Activated B cell treated with CpG ODN at 0.5 μM for 24 hours (primary cell): Measurements from ENCODE around the gene SASH1. TPM values are rescaled to one million over a fixed set of nuclear protein-coding genes. Genes with fewer than 3 reads are reported as not detected.

ENCODE experiments used
- ATAC-seq: fragments of 200-7000 bp; cut with Tn5 transposase; one replicate; pipeline ENCODE4 v1.10.0; 2021; ENCODE audit warnings: low read depth, mild to moderate bottlenecking, moderate library complexity
- CTCF ChIA-PET: fragments of 350-600 bp; sonication (Branson Sonifier 250); formaldehyde crosslinking; loops from one replicate; lab custom pipeline; 2021; ENCODE audit warnings: antibody characterized with exemption; lab: Charles Lee
- POLR2A ChIA-PET: fragments of 350-600 bp; sonication (Branson Sonifier 250); formaldehyde crosslinking; loops from one replicate; lab custom pipeline; 2021; ENCODE audit warnings: antibody characterized with exemption; lab: Charles Lee
- DNase-seq: peaks from one replicate; pipeline ENCODE4 v3.0.0; 2022
- H3K27ac Mint-ChIP-seq: one replicate; pipeline ENCODE4 v1.8.0; 2020; ENCODE audit warnings: mixed read lengths
- H3K27me3 Mint-ChIP-seq: one replicate; pipeline ENCODE4 v1.8.0; 2021; ENCODE audit warnings: mixed read lengths
- H3K36me3 Mint-ChIP-seq: one replicate; pipeline ENCODE4 v1.8.0; 2021; ENCODE audit warnings: low read depth, mixed read lengths
- H3K4me1 Mint-ChIP-seq: one replicate; pipeline ENCODE4 v1.8.0; 2021; ENCODE audit warnings: mixed read lengths
- H3K4me3 Mint-ChIP-seq: one replicate; pipeline ENCODE4 v1.8.0; 2020; ENCODE audit warnings: mild to moderate bottlenecking, mixed read lengths
- H3K9me3 Mint-ChIP-seq: one replicate; pipeline ENCODE4 v1.8.0; 2020; ENCODE audit warnings: mixed read lengths
- CTCF ChIP-seq: fragments of 200-600 bp; IDR thresholded peaks from one replicate; pipeline ENCODE4 v1.8.0; 2022; ENCODE audit warnings: antibody characterized with exemption, mild to moderate bottlenecking
- intact Hi-C: fragments of 100-400 bp; cut with micrococcal nuclease; formaldehyde crosslinking; loops from one replicate; pipeline ENCODE4 v1.15.1; 2024
- total RNA-seq: library from RNA; stranded (reverse); gene quantifications from 2 replicates; pipeline ENCODE4 v1.2.3, GENCODE V29; 2022

Gene SASH1
- total RNA-seq, 1 donor from 2014 or later = 0.49 TPM

- intact Hi-C loops = no loop called here
- no peak for TF ChIP-seq CTCF
- Mint-ChIP-seq H3K36me3 (no peaks in the 10 kb centered on the region), H3K4me3 (no peak overlapping the region), H3K27me3 (peaks cover 5% of the 10 kb centered on the region), H3K4me1 (no peaks in the 10 kb centered on the region), H3K27ac (no peak overlapping the region), H3K9me3 (no peaks in the 10 kb centered on the region)
- no peak for ATAC-seq
- ChIA-PET CTCF (no interaction called here), POLR2A (interaction anchor here (0.6 kb wide), 1 partner anchor 491 kb away, joined by 3 read pairs; no protein-coding TSS in a partner anchor)
- DNase-seq = no peak
Observed at GRCh38 chr6:148309301-148309700, 33.3 kb upstream of the SASH1 start.

- H3K4me3 Mint-ChIP-seq = no peak overlapping the region
- ATAC-seq (no peak), DNase-seq (no peak)
- no peaks in the 10 kb centered on the region for H3K4me1 Mint-ChIP-seq
- H3K36me3 Mint-ChIP-seq = no peaks in the 10 kb centered on the region
- H3K27me3 Mint-ChIP-seq = peaks cover 5% of the 10 kb centered on the region
- TF ChIP-seq CTCF = no peak
- intact Hi-C loops = no loop called here
- ChIA-PET POLR2A (no interaction called here), CTCF (no interaction called here)
- H3K9me3 Mint-ChIP-seq = no peaks in the 10 kb centered on the region
- no peak overlapping the region for H3K27ac Mint-ChIP-seq
Observed at GRCh38 chr6:148311966-148312669, 30.5 kb upstream of the SASH1 start.

GRCh38 chr6:148313488-148313887 lies 29.1 kb upstream of the SASH1 start:
- no peaks in the 10 kb centered on the region for H3K9me3 Mint-ChIP-seq
- ATAC-seq (no peak), DNase-seq (no peak)
- TF ChIP-seq CTCF = no peak
- peaks cover 5% of the 10 kb centered on the region for H3K27me3 Mint-ChIP-seq
- intact Hi-C loops = no loop called here
- H3K36me3 Mint-ChIP-seq = no peaks in the 10 kb centered on the region
- ChIA-PET CTCF (no interaction called here), POLR2A (no interaction called here)
- no peak overlapping the region for H3K4me3 Mint-ChIP-seq
- no peak overlapping the region for H3K27ac Mint-ChIP-seq
- H3K4me1 Mint-ChIP-seq = no peaks in the 10 kb centered on the region

GRCh38 chr6:148316308-148316707 lies 26.3 kb upstream of the SASH1 start:
- H3K36me3 Mint-ChIP-seq = no peaks in the 10 kb centered on the region
- intact Hi-C loops = no loop called here
- no peak overlapping the region for H3K27ac Mint-ChIP-seq
- TF ChIP-seq CTCF = no peak
- no peaks in the 10 kb centered on the region for H3K4me1 Mint-ChIP-seq
- DNase-seq (no peak), ATAC-seq (no peak)
- H3K9me3 Mint-ChIP-seq = no peaks in the 10 kb centered on the region
- peaks cover 3% of the 10 kb centered on the region for H3K27me3 Mint-ChIP-seq
- CTCF ChIA-PET = no interaction called here
- POLR2A ChIA-PET = no interaction called here
- no peak overlapping the region for H3K4me3 Mint-ChIP-seq

- TF ChIP-seq CTCF = no peak
- Mint-ChIP-seq H3K4me3 (no peak overlapping the region), H3K27ac (no peak overlapping the region), H3K9me3 (no peaks in the 10 kb centered on the region), H3K27me3 (peaks cover 3% of the 10 kb centered on the region), H3K4me1 (no peaks in the 10 kb centered on the region), H3K36me3 (no peaks in the 10 kb centered on the region)
- ATAC-seq (no peak), DNase-seq (no peak)
- ChIA-PET CTCF (no interaction called here), POLR2A (no interaction called here)
- intact Hi-C loops = no loop called here
Observed at GRCh38 chr6:148317051-148317450, 25.6 kb upstream of the SASH1 start.
